Choroid plexus epithelial cell (primary cell): ENCODE measurements around the gene METTL16.

Source experiments
- DNase-seq: peaks from one replicate; pipeline ENCODE4 v3.0.0-alpha.2; 2010; ENCODE audit warnings: low read depth
- H3K4me3 ChIP-seq: 2 replicates; pipeline ENCODE4 v1.5.1; 2011; ENCODE audit warnings: low read depth, mild to moderate bottlenecking, control low read depth, low read length, moderate library complexity
- TF ChIP-seq, protein P1 (sequence below): conservative IDR thresholded peaks from 2 replicates; pipeline ENCODE4 v1.5.1; 2011; ENCODE audit warnings: low read depth, mild to moderate bottlenecking, control low read depth, inconsistent platforms, low read length, moderate library complexity

METTL16 gene

GRCh38 chr17:2436316-2436905 lies 75.3 kb downstream of the METTL16 start:
- DNase-seq: no peak
- no peak overlapping the region for H3K4me3 ChIP-seq
- TF ChIP-seq, protein P1, sequence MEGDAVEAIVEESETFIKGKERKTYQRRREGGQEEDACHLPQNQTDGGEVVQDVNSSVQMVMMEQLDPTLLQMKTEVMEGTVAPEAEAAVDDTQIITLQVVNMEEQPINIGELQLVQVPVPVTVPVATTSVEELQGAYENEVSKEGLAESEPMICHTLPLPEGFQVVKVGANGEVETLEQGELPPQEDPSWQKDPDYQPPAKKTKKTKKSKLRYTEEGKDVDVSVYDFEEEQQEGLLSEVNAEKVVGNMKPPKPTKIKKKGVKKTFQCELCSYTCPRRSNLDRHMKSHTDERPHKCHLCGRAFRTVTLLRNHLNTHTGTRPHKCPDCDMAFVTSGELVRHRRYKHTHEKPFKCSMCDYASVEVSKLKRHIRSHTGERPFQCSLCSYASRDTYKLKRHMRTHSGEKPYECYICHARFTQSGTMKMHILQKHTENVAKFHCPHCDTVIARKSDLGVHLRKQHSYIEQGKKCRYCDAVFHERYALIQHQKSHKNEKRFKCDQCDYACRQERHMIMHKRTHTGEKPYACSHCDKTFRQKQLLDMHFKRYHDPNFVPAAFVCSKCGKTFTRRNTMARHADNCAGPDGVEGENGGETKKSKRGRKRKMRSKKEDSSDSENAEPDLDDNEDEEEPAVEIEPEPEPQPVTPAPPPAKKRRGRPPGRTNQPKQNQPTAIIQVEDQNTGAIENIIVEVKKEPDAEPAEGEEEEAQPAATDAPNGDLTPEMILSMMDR: no peak

- DNase-seq: no peak
- no peak overlapping the region for H3K4me3 ChIP-seq
- TF ChIP-seq, protein P1: no peak
These were observed 75.8 kb downstream of the METTL16 start for GRCh38 chr17:2435862-2436261.

DNA sequence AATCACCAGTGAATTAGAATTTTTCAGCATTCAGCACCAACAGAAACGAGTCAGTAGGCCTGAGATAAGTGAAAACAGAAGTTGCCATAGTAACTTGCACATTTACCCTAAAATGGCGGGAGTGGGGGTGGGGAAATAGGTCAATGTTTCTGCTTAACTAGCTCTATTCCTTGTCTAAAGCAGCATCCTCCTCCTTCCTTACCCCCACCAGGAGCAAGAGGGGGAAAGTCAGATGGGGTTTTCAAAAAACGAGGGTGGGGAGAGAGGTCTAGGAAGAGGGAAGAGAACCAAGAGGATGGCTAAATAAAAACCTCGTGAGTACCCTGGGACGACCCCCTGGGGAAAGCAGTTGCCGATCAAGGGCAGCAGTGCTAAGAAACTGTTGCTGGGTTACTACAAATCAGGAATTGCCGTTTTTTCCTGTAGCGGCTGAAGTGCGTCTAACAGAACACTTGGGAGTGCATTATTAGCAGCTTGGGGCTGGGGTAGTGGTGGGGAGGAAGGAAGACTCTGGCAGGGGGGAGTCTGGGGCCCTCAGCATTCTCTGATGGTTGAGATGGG lies 76.4 kb downstream of the METTL16 start:
- TF ChIP-seq, protein P1: no peak
- no peak overlapping the region for H3K4me3 ChIP-seq
- peak; percentile 38 for DNase-seq

GRCh38 chr17:2433696-2434095 lies 78.0 kb downstream of the METTL16 start:
- peak; percentile 18 for DNase-seq
- TF ChIP-seq, protein P1: no peak

DNA sequence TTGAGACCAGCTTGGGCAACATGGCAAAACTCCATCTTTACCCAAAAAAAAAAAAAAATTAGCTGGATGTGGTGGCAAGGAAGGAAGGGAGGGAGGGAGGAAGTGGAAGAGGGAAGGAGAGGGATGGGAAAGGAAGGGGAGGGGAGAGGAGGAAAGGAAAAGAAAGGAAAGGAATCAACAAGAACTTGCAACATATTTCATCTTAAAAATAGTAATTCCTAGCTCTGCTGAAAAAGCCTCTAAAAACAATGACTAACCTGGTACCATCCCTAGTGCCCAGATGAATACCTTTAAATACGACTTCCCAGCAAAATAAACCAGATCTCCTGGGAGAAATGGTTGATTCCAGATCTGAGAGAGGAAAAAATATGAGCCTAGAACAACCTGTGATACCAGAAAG lies 83.8 kb downstream of the METTL16 start:
- DNase-seq: no peak
- H3K4me3 ChIP-seq: no peak overlapping the region
- TF ChIP-seq, protein P1: no peak

More at GRCh38 chr17:2433696-2434095, 78.0 kb downstream of the METTL16 start:
- H3K4me3 ChIP-seq: no peak overlapping the region

- DNase-seq: no peak
- TF ChIP-seq, protein P1: no peak
- no peak overlapping the region for H3K4me3 ChIP-seq
These were observed 84.5 kb downstream of the METTL16 start for GRCh38 chr17:2427215-2427614.

GRCh38 chr17:2423271-2423670 lies 88.4 kb downstream of the METTL16 start:
- TF ChIP-seq, protein P1: no peak
- no peak overlapping the region for H3K4me3 ChIP-seq
- DNase-seq: no peak
